D721Med (cell line): Measurements from ENCODE around the gene MS4A18.

Experiments used
- DNase-seq: peaks from one replicate; pipeline ENCODE4 v3.0.0; 2011; ENCODE audit warnings: low spot score; ENCODE audit not compliant: insufficient read length
- FAIRE-seq: peaks from 2 replicates; lab custom pipeline; 2011; peaks lifted over from hg19 to GRCh38; lab: Jason Lieb, UNC
- CTCF ChIP-seq: IDR thresholded peaks from 2 replicates; pipeline ENCODE4 v1.5.1; 2012; ENCODE audit warnings: mild to moderate bottlenecking, control low read depth; ENCODE audit not compliant: insufficient read depth; ENCODE audit errors: missing control alignments

The MS4A18 gene

GRCh38 chr11:60767388-60767811 lies 42.9 kb downstream of the MS4A18 start:
- peak; percentile 42 for TF ChIP-seq CTCF
- DNase-seq = no peak
- FAIRE-seq = no peak

DNA sequence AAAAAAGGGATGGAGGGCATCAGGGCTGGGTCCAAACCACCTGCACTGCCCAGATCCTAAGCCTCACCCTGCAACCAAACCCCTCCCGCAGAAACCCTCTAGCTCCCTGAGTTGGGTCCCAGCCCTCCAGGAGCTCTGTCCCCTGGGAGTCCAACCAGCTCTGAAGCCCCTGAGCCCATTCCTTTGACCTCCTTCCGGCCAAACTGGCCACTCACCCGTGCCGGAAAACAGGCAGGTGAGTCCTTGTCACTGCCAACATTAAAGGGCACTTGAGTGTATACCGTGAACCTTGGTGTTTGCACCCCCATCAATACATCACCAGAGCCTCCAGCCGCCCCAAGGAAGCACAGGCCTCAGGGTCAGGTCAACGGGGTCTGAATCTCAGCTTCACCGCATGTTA lies 43.7 kb downstream of the MS4A18 start:
- no peak for FAIRE-seq
- no peak for TF ChIP-seq CTCF
- no peak for DNase-seq

DNA sequence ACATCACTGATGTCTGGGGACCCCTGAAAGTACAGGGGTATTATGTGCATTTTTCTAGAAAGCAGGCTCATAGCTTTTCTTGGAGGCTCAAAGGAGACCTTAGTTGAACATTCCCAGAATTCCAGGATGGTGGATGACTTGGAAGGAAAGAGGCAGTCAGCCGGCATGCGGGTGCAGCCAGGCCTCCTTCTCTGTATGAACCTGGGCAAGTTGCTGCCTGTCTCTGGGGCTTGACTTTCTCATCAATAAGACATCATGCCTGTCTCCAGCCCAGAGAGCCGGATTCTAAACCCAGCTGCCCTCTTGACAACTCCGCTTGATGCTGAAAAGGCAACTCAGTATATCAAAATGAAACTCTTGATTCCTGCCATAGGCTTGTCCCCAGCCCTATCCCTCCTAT lies 44.8 kb downstream of the MS4A18 start:
- TF ChIP-seq CTCF = no peak
- DNase-seq = no peak
- no peak for FAIRE-seq

GRCh38 chr11:60769811-60770210 lies 45.3 kb downstream of the MS4A18 start:
- no peak for FAIRE-seq
- TF ChIP-seq CTCF = no peak
- DNase-seq = no peak

DNA sequence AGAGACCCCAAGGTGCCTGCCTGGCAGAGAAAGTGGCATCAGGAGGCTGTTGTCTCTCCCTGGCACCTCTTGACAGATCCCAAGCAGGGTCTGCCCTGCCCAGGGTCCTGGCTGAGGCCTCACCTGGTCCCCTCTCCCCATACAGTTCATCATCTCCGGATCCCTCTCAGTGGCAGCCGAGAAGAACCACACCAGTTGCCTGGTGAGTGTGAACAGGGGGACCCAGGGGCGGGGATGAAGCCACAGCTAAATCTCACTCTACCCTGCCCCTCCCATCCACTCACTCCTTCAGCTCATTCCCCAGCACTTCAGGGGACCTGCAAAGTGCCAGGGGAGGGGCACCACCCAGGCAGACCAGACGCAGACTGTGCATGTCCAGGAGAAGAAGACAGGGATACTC lies 46.6 kb downstream of the MS4A18 start:
- no peak for TF ChIP-seq CTCF
- FAIRE-seq = no peak

DNA sequence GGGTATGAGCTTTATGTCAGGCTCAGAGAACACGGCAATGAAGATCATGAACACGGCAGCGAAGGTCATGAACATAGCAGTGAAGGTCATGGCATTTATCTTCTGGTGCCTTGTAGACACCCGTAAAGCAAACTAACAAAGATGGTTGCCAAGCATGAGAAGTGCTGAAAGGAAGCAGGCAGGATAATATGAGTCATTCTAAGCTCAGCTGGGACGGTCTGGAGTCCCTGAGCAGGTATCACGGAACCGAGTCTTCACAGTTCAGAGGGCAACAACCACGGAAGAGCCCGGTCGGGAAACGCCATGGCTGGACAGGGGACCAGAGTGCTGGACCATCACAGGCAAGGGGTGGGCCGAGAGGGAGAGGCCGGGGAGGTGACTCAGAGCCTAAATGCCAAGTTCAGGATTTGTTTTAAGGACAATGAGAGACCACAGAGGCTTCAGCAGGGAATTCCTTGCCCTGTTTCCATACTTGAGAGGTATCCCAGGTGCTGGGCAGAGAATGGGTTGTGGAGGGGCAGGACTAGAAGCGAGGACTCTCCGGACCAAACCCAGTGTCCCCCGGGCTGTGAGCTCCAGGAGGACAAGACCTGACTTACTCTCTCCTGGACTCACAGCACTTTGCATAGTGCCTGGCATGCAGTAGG lies 47.5 kb downstream of the MS4A18 start:
- no peak for FAIRE-seq
- DNase-seq = no peak
- no peak for TF ChIP-seq CTCF

More for the DNA sequence above, 46.6 kb downstream of the MS4A18 start:
- no peak for DNase-seq

DNA sequence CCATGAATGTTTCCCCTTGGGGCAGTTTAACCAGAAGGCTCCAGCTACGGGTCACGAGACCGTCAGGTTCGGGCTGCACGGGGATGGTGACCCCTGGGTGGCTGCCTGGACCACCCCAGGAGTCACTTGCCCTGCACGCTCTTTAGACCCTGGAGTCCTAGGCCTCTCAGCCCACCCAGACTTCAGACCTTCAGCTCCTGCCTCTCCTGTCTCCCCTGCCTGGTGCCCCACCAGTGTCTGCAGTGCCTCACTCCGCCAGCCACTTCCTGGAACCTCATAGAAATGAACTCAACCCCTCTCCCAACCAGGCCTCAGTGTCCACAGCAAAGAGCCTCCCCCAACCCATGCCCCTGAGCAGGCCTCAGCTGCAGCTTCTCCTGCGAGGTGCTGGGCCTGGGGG lies 48.1 kb downstream of the MS4A18 start:
- TF ChIP-seq CTCF = no peak
- no peak for FAIRE-seq
- no peak for DNase-seq
